Inflammatory macrophage treated with lipopolysaccharide for 1 hour (primary cell): ENCODE data around the gene RPS13.
"Not testable (repeated sequence)": the region's sequence is repeated elsewhere in the genome, so short reads cannot be mapped to it uniquely, and the experiment has no call there.

Source experiments
- DNase-seq, 2 donors: peaks; one replicate each; pipeline ENCODE4 v3.0.0-alpha.2; 2020 to 2022

The RPS13 gene

DNA sequence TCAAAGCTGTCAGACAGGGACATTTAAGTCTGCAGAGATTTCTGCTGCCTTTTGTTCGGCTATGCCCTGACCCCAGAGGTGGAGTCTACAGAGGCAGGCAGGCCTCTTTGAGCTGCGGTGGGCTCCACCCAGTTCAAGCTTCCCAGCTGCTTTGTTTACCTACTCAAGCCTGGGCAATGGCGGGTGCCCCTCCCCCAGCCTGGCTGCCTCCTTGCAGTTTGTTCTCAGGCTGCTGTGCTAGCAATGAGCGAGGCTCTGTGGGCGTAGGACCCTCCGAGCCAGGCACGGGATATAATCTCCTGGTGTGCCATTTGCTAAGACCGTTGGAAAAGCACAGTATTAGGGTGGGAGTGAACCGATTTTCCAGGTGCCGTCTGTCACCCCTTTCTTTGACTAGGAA is 43.4 kb downstream of the RPS13 start:
- not testable (repeated sequence) for DNase-seq

DNA sequence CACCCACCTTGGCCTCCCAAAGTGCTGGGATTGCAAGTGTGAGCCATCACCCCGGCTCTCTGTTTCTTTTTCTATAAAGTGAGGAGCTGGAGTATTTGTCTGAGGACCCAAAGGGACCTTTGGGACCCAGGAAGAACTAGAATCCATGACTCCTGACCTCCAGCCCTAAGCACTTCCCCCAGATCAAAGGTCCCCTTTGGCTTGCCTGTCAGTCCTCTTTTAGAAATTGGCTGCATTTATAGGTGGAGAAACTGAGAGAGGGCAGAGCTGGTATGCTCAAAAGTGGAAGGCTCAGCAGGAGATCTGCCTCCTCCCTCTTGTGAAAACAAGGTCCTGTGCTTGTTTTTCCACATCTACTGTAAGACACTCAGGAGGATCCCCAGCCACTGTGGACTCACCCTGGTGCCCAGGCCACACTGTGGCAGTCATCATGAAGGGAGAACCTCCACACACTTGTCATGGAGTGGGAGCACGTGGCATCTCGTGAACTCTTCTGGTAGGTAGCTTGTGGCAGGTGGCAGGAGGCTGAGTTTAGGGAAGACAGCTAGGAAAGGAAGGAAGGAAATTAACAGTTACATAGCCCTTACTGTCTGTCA is 50.9 kb downstream of the RPS13 start:
- DNase-seq = no peak

- no peak for DNase-seq
These were observed 52.5 kb downstream of the RPS13 start for GRCh38 chr11:17024924-17025323.
